Neural crest cell (in vitro differentiated cells): ENCODE measurements around the gene DDR1. TPM values are rescaled to one million over a fixed set of nuclear protein-coding genes. Genes with fewer than 3 reads are reported as not detected.

ENCODE experiments used
- DNase-seq: peaks from one replicate; pipeline ENCODE4 v3.0.0; 2021; ENCODE audit warnings: low read depth, mixed read lengths, low spot score
- H3K27ac Mint-ChIP-seq: one replicate; pipeline ENCODE4 v1.8.0; 2021; ENCODE audit warnings: mild to moderate bottlenecking, mixed read lengths; ENCODE audit not compliant: unreplicated experiment
- H3K27me3 Mint-ChIP-seq: 2 replicates; pipeline ENCODE4 v1.8.0; 2021; ENCODE audit warnings: low read depth, mild to moderate bottlenecking, mixed read lengths
- H3K36me3 Mint-ChIP-seq: 2 replicates; pipeline ENCODE4 v1.8.0; 2021; ENCODE audit warnings: low read depth, mild to moderate bottlenecking, mixed read lengths
- H3K4me1 Mint-ChIP-seq: 2 replicates; pipeline ENCODE4 v1.8.0; 2021; ENCODE audit warnings: mixed read lengths
- H3K4me3 Mint-ChIP-seq: one replicate; pipeline ENCODE4 v1.8.0; 2021; ENCODE audit warnings: mild to moderate bottlenecking, mixed read lengths
- H3K9me3 Mint-ChIP-seq: 2 replicates; pipeline ENCODE4 v1.8.0; 2021; ENCODE audit warnings: mixed read lengths
- total RNA-seq: library from RNA; stranded (reverse); gene quantifications from 2 replicates; pipeline ENCODE4 v1.2.1, GENCODE V29; 2021
- TF ChIP-seq, protein P1 (sequence below): fragments of 200-600 bp; sonication (generic); conservative IDR thresholded peaks from 2 replicates; pipeline ENCODE4 v1.5.0; 2021; ENCODE audit warnings: antibody characterized with exemption, mild to moderate bottlenecking

DDR1 gene
- total RNA-seq, 1 donor from 2014 or later = 178 TPM

DNA sequence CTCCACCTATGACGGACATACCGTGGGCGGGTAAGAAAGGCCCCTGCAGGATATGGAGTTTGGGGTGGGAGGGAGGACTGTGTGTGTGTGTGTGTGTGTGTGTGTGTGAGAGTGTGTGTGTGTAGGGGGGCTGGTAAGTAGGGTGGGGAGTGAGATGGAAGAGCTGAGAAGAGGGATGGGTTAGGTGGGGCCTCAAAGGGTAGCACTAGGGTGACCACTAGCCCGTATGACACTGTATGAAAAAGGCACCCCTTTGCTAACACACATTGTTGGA lies 7.1 kb downstream of the DDR1 start:
- Mint-ChIP-seq H3K36me3 (peaks cover 12% of the 10 kb centered on the region), H3K27ac (peak overlapping the region; percentile 12), H3K4me3 (no peak overlapping the region), H3K27me3 (no peaks in the 10 kb centered on the region), H3K9me3 (no peaks in the 10 kb centered on the region), H3K4me1 (peaks cover 43% of the 10 kb centered on the region)
- DNase-seq = no peak
- TF ChIP-seq, protein P1, sequence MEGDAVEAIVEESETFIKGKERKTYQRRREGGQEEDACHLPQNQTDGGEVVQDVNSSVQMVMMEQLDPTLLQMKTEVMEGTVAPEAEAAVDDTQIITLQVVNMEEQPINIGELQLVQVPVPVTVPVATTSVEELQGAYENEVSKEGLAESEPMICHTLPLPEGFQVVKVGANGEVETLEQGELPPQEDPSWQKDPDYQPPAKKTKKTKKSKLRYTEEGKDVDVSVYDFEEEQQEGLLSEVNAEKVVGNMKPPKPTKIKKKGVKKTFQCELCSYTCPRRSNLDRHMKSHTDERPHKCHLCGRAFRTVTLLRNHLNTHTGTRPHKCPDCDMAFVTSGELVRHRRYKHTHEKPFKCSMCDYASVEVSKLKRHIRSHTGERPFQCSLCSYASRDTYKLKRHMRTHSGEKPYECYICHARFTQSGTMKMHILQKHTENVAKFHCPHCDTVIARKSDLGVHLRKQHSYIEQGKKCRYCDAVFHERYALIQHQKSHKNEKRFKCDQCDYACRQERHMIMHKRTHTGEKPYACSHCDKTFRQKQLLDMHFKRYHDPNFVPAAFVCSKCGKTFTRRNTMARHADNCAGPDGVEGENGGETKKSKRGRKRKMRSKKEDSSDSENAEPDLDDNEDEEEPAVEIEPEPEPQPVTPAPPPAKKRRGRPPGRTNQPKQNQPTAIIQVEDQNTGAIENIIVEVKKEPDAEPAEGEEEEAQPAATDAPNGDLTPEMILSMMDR = no peak

GRCh38 chr6:30891816-30892538 lies 7.7 kb downstream of the DDR1 start:
- TF ChIP-seq, protein P1 = no peak
- peak overlapping the region; percentile 48 for H3K4me3 Mint-ChIP-seq
- H3K4me1 Mint-ChIP-seq = peaks cover 37% of the 10 kb centered on the region
- peaks cover 12% of the 10 kb centered on the region for H3K36me3 Mint-ChIP-seq
- no peak for DNase-seq
- no peaks in the 10 kb centered on the region for H3K9me3 Mint-ChIP-seq
- peak overlapping the region; percentile 12 for H3K27ac Mint-ChIP-seq
- H3K27me3 Mint-ChIP-seq = no peaks in the 10 kb centered on the region

- no peak for DNase-seq
- H3K4me1 Mint-ChIP-seq = peaks cover 32% of the 10 kb centered on the region
- peak overlapping the region; percentile 48 for H3K4me3 Mint-ChIP-seq
- H3K9me3 Mint-ChIP-seq = no peaks in the 10 kb centered on the region
- TF ChIP-seq, protein P1 = peak; percentile 46
- H3K27me3 Mint-ChIP-seq = no peaks in the 10 kb centered on the region
- H3K27ac Mint-ChIP-seq = no peak overlapping the region
- H3K36me3 Mint-ChIP-seq = peaks cover 12% of the 10 kb centered on the region
Observed at GRCh38 chr6:30893001-30893591, 8.8 kb downstream of the DDR1 start.

DNA sequence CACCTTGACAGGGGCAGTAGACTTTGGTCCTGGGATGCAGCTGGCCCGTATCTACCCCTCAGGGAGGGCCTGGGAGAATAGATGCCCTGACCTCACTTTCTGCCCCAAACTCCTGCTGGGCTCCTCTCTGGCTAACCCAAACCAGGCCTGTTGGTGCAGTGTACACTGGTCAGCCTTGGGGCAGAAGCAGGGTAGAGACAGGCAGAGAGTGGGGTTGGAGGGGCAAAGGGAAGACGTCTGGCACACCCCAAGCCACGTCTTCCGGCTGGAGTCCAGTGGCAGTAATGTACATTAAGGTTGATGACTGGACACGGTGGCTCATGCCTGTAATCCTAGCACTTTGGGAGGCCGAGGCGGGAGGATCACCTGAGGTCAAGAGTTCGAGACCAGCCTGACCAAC lies 9.3 kb downstream of the DDR1 start:
- Mint-ChIP-seq H3K36me3 (peaks cover 12% of the 10 kb centered on the region), H3K27ac (no peak overlapping the region), H3K4me3 (no peak overlapping the region), H3K9me3 (no peaks in the 10 kb centered on the region), H3K27me3 (no peaks in the 10 kb centered on the region), H3K4me1 (peaks cover 26% of the 10 kb centered on the region)
- DNase-seq = no peak
- TF ChIP-seq, protein P1 = no peak

- Mint-ChIP-seq H3K36me3 (peaks cover 12% of the 10 kb centered on the region), H3K9me3 (no peaks in the 10 kb centered on the region), H3K4me1 (peaks cover 26% of the 10 kb centered on the region), H3K27ac (no peak overlapping the region), H3K27me3 (no peaks in the 10 kb centered on the region), H3K4me3 (no peak overlapping the region)
- TF ChIP-seq, protein P1 = no peak
- DNase-seq = no peak
Observed at GRCh38 chr6:30894381-30894780, 10.1 kb downstream of the DDR1 start.
